Chondrocyte (in vitro differentiated cells): ENCODE data around the gene KCTD16. TPM values are rescaled to one million over a fixed set of nuclear protein-coding genes. Genes with fewer than 3 reads are reported as not detected.

Experiments
- DNase-seq: peaks from one replicate; pipeline ENCODE4 v3.0.0; 2021; ENCODE audit warnings: mixed read lengths, low spot score
- H3K27ac Mint-ChIP-seq: one replicate; pipeline ENCODE4 v1.8.0; 2021; ENCODE audit warnings: mild to moderate bottlenecking, moderate library complexity, mixed read lengths; ENCODE audit not compliant: unreplicated experiment
- H3K27me3 Mint-ChIP-seq: 2 replicates; pipeline ENCODE4 v1.8.0; 2021; ENCODE audit warnings: low read depth, mixed read lengths
- H3K36me3 Mint-ChIP-seq: 2 replicates; pipeline ENCODE4 v1.8.0; 2021; ENCODE audit warnings: low read depth, mixed read lengths
- H3K4me1 Mint-ChIP-seq: 2 replicates; pipeline ENCODE4 v1.8.0; 2021; ENCODE audit warnings: low read depth, mild to moderate bottlenecking, mixed read lengths
- H3K4me3 Mint-ChIP-seq: one replicate; pipeline ENCODE4 v1.8.0; 2021; ENCODE audit warnings: mild to moderate bottlenecking, moderate library complexity, mixed read lengths; ENCODE audit not compliant: unreplicated experiment
- H3K9me3 Mint-ChIP-seq: 2 replicates; pipeline ENCODE4 v1.8.0; 2021; ENCODE audit warnings: low read depth, mixed read lengths
- total RNA-seq: library from RNA; stranded (reverse); gene quantifications from 3 replicates; pipeline ENCODE4 v1.2.1, GENCODE V29; 2021
- TF ChIP-seq, protein P1 (sequence below): fragments of 200-600 bp; sonication (generic); IDR thresholded peaks from 2 replicates; pipeline ENCODE4 v1.5.0; 2021; ENCODE audit warnings: antibody characterized with exemption, mild to moderate bottlenecking, moderate library complexity

KCTD16 gene
- total RNA-seq, 1 donor from 2014 or later = 1.5 TPM

DNA sequence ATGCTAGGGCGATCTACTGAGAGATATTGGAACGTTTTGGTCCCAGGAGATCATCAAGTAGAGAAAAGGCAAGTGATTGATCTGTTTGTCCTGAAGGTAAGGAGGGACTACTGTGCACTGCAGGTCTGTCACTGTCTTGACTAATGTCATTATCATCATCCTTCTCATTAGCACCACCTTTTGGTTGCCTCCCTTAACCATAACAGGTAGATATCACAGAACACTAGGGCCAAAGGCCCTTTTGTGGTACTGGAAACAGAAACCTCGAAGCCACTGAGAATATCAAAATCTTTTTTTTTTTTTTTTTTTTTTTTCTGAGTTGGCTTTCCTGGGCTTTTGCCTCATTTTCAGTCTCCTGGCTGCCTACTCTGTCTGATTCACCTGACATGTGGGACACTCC lies 134.0 kb downstream of the KCTD16 start:
- no peaks in the 10 kb centered on the region for H3K36me3 Mint-ChIP-seq
- H3K9me3 Mint-ChIP-seq = no peaks in the 10 kb centered on the region
- TF ChIP-seq, protein P1, sequence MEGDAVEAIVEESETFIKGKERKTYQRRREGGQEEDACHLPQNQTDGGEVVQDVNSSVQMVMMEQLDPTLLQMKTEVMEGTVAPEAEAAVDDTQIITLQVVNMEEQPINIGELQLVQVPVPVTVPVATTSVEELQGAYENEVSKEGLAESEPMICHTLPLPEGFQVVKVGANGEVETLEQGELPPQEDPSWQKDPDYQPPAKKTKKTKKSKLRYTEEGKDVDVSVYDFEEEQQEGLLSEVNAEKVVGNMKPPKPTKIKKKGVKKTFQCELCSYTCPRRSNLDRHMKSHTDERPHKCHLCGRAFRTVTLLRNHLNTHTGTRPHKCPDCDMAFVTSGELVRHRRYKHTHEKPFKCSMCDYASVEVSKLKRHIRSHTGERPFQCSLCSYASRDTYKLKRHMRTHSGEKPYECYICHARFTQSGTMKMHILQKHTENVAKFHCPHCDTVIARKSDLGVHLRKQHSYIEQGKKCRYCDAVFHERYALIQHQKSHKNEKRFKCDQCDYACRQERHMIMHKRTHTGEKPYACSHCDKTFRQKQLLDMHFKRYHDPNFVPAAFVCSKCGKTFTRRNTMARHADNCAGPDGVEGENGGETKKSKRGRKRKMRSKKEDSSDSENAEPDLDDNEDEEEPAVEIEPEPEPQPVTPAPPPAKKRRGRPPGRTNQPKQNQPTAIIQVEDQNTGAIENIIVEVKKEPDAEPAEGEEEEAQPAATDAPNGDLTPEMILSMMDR = no peak
- H3K4me3 Mint-ChIP-seq = no peak overlapping the region
- no peak for DNase-seq
- H3K4me1 Mint-ChIP-seq = peaks cover 5% of the 10 kb centered on the region
- H3K27me3 Mint-ChIP-seq = peaks cover 8% of the 10 kb centered on the region
- H3K27ac Mint-ChIP-seq = no peak overlapping the region

DNA sequence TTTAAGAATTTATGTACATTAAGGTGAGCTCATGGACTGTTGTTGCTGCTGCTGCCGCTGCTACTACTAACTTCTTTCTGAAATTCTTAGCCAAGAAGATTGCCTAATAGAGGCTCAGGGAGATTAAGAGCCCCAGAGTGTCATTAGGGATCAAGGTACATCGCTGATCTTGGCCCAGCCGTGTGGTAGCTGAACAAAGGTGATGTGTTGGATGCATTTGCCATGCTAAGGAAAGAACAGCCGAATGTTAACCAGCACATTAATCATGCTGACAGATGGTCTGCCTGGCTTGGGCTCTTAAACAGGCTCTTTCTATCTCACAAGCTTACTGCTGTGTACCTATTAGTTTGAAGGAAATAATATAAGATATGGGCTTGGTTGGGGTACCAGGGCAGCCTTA lies 137.1 kb downstream of the KCTD16 start:
- peaks cover 5% of the 10 kb centered on the region for H3K4me1 Mint-ChIP-seq
- H3K27me3 Mint-ChIP-seq = peaks cover 5% of the 10 kb centered on the region
- TF ChIP-seq, protein P1 = no peak
- no peaks in the 10 kb centered on the region for H3K36me3 Mint-ChIP-seq
- no peaks in the 10 kb centered on the region for H3K9me3 Mint-ChIP-seq
- H3K27ac Mint-ChIP-seq = no peak overlapping the region
- no peak overlapping the region for H3K4me3 Mint-ChIP-seq
- no peak for DNase-seq

DNA sequence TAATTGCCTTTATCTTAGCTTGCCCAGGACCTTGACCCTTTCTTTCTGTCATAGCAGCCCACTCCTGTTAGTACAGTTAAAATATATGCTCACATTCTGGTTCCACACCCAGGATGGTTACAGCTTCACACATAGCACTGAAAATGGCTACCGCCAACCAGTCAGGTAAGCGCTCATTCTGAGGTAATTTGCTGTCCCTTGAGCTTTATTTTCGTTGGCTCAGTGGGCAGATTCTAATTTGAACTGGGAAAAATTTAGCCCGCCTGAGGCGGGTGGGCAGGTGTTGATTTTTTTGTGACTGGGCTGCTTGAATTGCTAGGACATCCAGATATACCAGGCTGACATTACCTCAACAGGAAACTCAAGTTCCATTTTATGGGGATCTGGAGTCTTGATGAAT lies 137.5 kb downstream of the KCTD16 start:
- Mint-ChIP-seq H3K27ac (no peak overlapping the region), H3K36me3 (no peaks in the 10 kb centered on the region), H3K9me3 (no peaks in the 10 kb centered on the region), H3K27me3 (peaks cover 8% of the 10 kb centered on the region), H3K4me1 (peaks cover 5% of the 10 kb centered on the region), H3K4me3 (no peak overlapping the region)
- TF ChIP-seq, protein P1 = no peak
- no peak for DNase-seq

DNA sequence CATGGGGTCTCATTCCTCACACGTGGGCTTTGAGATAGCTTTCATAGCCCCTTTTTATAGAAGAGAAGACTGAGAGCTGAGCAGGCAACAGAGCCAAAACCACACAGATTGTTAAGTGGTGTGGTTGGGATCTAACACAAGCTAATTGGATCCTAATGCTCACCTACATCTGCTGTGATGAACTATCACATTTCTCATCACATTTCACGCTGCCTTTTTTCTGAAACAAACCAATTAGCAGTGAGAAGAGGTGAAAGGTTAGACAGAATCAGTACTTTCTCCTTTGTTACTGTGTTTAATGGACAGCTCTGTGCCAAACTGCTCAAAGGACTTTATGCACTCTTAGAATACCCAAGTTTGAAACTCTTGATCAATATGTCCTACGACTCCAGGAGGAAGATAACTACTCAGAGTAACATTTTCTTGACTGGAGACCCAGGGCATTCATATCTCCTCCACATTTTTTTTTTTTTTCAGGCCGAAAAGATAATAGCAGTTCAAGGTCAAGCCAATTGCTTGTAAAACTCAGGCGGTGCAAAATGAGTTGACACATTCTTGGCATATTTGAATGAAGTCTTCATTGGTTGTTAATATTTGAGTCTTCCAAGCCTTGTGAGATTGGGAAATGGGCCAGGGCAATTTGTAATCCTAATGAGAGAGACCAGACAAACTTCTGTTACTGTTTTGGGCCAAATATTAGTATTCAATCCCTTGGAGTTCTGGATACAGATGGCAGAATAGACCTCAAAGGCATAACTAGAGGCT lies 138.4 kb downstream of the KCTD16 start:
- Mint-ChIP-seq H3K27me3 (peaks cover 8% of the 10 kb centered on the region), H3K4me3 (no peak overlapping the region), H3K4me1 (peaks cover 5% of the 10 kb centered on the region), H3K9me3 (no peaks in the 10 kb centered on the region), H3K36me3 (no peaks in the 10 kb centered on the region), H3K27ac (no peak overlapping the region)
- TF ChIP-seq, protein P1 = no peak
- DNase-seq = no peak

DNA sequence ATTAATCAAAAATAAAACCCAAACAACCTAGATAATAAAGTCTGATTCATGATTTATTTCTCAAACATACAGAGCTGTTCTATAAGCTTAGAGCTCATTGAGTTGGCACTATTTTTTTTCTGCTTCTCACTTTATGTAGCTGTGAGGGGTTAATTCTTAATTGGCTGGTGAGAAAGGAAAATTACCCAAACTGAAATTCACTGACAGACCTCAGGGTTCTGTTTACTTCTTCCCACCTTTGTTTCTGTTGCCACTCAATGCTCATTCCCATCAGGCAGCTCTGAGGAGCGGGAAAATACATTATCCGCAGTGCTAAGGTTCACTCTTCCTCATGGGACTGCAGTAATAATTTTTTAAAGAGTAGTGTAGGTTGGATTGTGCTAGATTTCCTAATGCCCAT lies 139.9 kb downstream of the KCTD16 start:
- Mint-ChIP-seq H3K4me3 (no peak overlapping the region), H3K36me3 (no peaks in the 10 kb centered on the region), H3K27me3 (peaks cover 11% of the 10 kb centered on the region), H3K9me3 (no peaks in the 10 kb centered on the region), H3K27ac (no peak overlapping the region), H3K4me1 (peaks cover 5% of the 10 kb centered on the region)
- TF ChIP-seq, protein P1 = no peak
- DNase-seq = no peak
